SK-N-SH (cell line): ENCODE data around the gene PSMB8. TPM values are rescaled to one million over a fixed set of nuclear protein-coding genes. Genes with fewer than 3 reads are reported as not detected.

ENCODE experiments used
- CTCF ChIA-PET: fragments of 300-600, 350-600 bp; formaldehyde crosslinking; extraction: SDS; loops from one replicate; lab custom pipeline; 2021; lab: Yijun Ruan, JAX
- POLR2A ChIA-PET: fragments of 350-600 bp; sonication (Branson Sonifier 250); formaldehyde crosslinking; extraction: SDS; loops from one replicate; lab custom pipeline; 2020; ENCODE audit warnings: antibody characterized with exemption, inconsistent platforms; lab: Yijun Ruan, JAX
- DNase-seq: peaks from one replicate; pipeline ENCODE4 v3.0.0; 2012
- H2AFZ ChIP-seq: fragments of 200-600 bp; sonication (generic); 2 replicates; pipeline ENCODE4 v1.8.1; 2016; ENCODE audit warnings: antibody characterized with exemption, mild to moderate bottlenecking, low read depth
- H3F3A ChIP-seq: fragments of 200-600 bp; sonication (generic); replicated peaks from 2 replicates; pipeline ENCODE3; 2016; ENCODE audit warnings: antibody characterized with exemption, mild to moderate bottlenecking; ENCODE audit not compliant: insufficient read depth
- H3K27ac ChIP-seq, 2 experiments: fragments of 200-500 bp in 1 of 2; fragments of 200-600 bp in 1 of 2; sonication (Bioruptor generic) in 1 of 2; sonication (generic), shearing (Covaris generic) in 1 of 2; 2 replicates each; pipeline versions ENCODE4 v1.5.1 to v1.6.1; 2014 to 2016; ENCODE audit warnings: low read depth in 2 of 2, inconsistent platforms in 1 of 2, low read length in 1 of 2, mild to moderate bottlenecking in 1 of 2, mixed read lengths in 1 of 2
- H3K27me3 ChIP-seq: fragments of 200-600 bp; sonication (generic), shearing (Covaris generic); 2 replicates; pipeline ENCODE4 v1.6.1; 2016; ENCODE audit warnings: mixed run types; ENCODE audit not compliant: insufficient read depth
- H3K36me3 ChIP-seq, 2 experiments: fragments of 200-500 bp in 1 of 2; fragments of 200-600 bp in 1 of 2; sonication (Bioruptor generic) in 1 of 2; sonication (generic) in 1 of 2; replicated peaks in 1 of 2; 2 replicates each; pipeline versions ENCODE3 to v1.5.1; 2014 to 2016; ENCODE audit warnings: low read length in 1 of 2, mild to moderate bottlenecking in 1 of 2; ENCODE audit not compliant: insufficient read depth in 2 of 2, control insufficient read depth in 1 of 2
- H3K4me1 ChIP-seq, 2 experiments: fragments of 200-500 bp in 1 of 2; fragments of 200-600 bp in 1 of 2; sonication (Bioruptor generic) in 1 of 2; sonication (generic), shearing (Covaris generic) in 1 of 2; 2 replicates each; pipeline versions ENCODE4 v1.5.1 to v1.6.1; 2014 to 2016; ENCODE audit warnings: low read depth in 1 of 2, low read length in 1 of 2, mixed run types in 1 of 2; ENCODE audit not compliant: insufficient read depth in 2 of 2, control insufficient read depth in 1 of 2
- H3K4me2 ChIP-seq: fragments of 200-600 bp; sonication (generic), shearing (Covaris generic); 2 replicates; pipeline ENCODE4 v1.6.1; 2017; ENCODE audit warnings: mixed run types
- H3K4me3 ChIP-seq, 2 experiments: fragments of 200-500 bp in 1 of 2; fragments of 200-600 bp in 1 of 2; sonication (Bioruptor generic) in 1 of 2; sonication (generic), shearing (Covaris generic) in 1 of 2; 2 replicates each; pipeline versions ENCODE4 v1.5.1 to v1.8.1; 2014 to 2016; ENCODE audit warnings: low read depth in 2 of 2, inconsistent platforms in 1 of 2, low read length in 1 of 2, mild to moderate bottlenecking in 1 of 2, mixed read lengths in 1 of 2, moderate library complexity in 1 of 2
- H3K79me2 ChIP-seq: fragments of 200-600 bp; sonication (generic); 2 replicates; pipeline ENCODE4 v1.8.1; 2017; ENCODE audit warnings: mild to moderate bottlenecking; ENCODE audit not compliant: insufficient read depth
- H3K9ac ChIP-seq: fragments of 200-600 bp; sonication (generic); 2 replicates; pipeline ENCODE4 v1.6.1; 2017; ENCODE audit warnings: mixed run types
- H3K9me2 ChIP-seq: fragments of 200-600 bp; sonication (generic); 2 replicates; pipeline ENCODE4 v1.6.1; 2017; ENCODE audit warnings: mixed run types
- H3K9me3 ChIP-seq: fragments of 200-600 bp; sonication (generic); 2 replicates; pipeline ENCODE4 v1.6.1; 2017; ENCODE audit warnings: mixed run types, mild to moderate bottlenecking, moderate library complexity
- H4K20me1 ChIP-seq: fragments of 200-600 bp; sonication (generic); 2 replicates; pipeline ENCODE4 v1.6.1; 2017; ENCODE audit warnings: mild to moderate bottlenecking, mixed run types; ENCODE audit not compliant: insufficient read depth
- EP300 ChIP-seq, 2 experiments: IDR thresholded peaks; 2 replicates each; pipeline versions ENCODE4 v1.4.0 to v1.6.1; 2012; ENCODE audit warnings: borderline replicate concordance in 1 of 2, low read depth in 1 of 2, low read length in 1 of 2
- EZH2phosphoT487 ChIP-seq: fragments of 200-600 bp; sonication (generic); IDR thresholded peaks from 2 replicates; pipeline ENCODE4 v1.6.1; 2017; ENCODE audit warnings: low read depth, mixed run types, mild to moderate bottlenecking, antibody characterized with exemption, moderate library complexity, borderline replicate concordance
- FOSL2 ChIP-seq: IDR thresholded peaks from 2 replicates; pipeline ENCODE4 v1.4.0; 2012; ENCODE audit warnings: low read depth, mild to moderate bottlenecking, moderate library complexity, borderline replicate concordance
- GABPA ChIP-seq: IDR thresholded peaks from 2 replicates; pipeline ENCODE4 v1.4.0; 2012; ENCODE audit warnings: low read depth, mild to moderate bottlenecking
- GATA2 ChIP-seq: sonication (generic); formaldehyde crosslinking; IDR thresholded peaks from 2 replicates; pipeline ENCODE4 v1.5.0; 2020; ENCODE audit warnings: mild to moderate bottlenecking, missing genetic modification reagents
- JUND ChIP-seq: IDR thresholded peaks from 2 replicates; pipeline ENCODE4 v1.4.0; 2012
- MXI1 ChIP-seq: IDR thresholded peaks from 2 replicates; pipeline ENCODE4 v1.6.1; 2012; ENCODE audit warnings: mild to moderate bottlenecking, low read depth, low read length, improper control_type of control experiment
- NFIC ChIP-seq: IDR thresholded peaks from 2 replicates; pipeline ENCODE4 v1.4.0; 2012; ENCODE audit warnings: borderline replicate concordance
- RCOR1 ChIP-seq: fragments of 150-350 bp; IDR thresholded peaks from 2 replicates; pipeline ENCODE4 v1.6.1; 2017; ENCODE audit warnings: antibody characterized with exemption, low read length
- RFX5 ChIP-seq: IDR thresholded peaks from 2 replicates; pipeline ENCODE4 v1.6.1; 2012; ENCODE audit warnings: mild to moderate bottlenecking, improper control_type of control experiment, low read length
- RXRA ChIP-seq: IDR thresholded peaks from 2 replicates; pipeline ENCODE4 v1.4.0; 2012; ENCODE audit warnings: low read depth, mild to moderate bottlenecking, borderline replicate concordance
- SIN3A ChIP-seq: IDR thresholded peaks from 2 replicates; pipeline ENCODE4 v1.6.1; 2012; ENCODE audit warnings: low read depth, mild to moderate bottlenecking, low read length, moderate library complexity, borderline replicate concordance
- SMC3 ChIP-seq: IDR thresholded peaks from 2 replicates; pipeline ENCODE4 v1.6.1; 2012; ENCODE audit warnings: low read depth, low read length, improper control_type of control experiment
- TEAD4 ChIP-seq: IDR thresholded peaks from 2 replicates; pipeline ENCODE4 v1.4.0; 2012; ENCODE audit warnings: mild to moderate bottlenecking, borderline replicate concordance; ENCODE audit not compliant: insufficient read depth
- WGBS: methylation state at CpG from one replicate; pipeline ENCODE4 v1.1.6; 2017; ENCODE audit warnings: low lambda C conversion rate; 5-methylcytosine and 5-hydroxymethylcytosine counted together
- polyA plus RNA-seq, 3 experiments: library from polyadenylated mRNA; depleted of rRNA; stranded (reverse); fragments of >200 nt; gene quantifications; 2 replicates each; pipeline ENCODE4 v1.2.3, GENCODE V29; 2012
- TF ChIP-seq, protein P1 (sequence below): fragments of 150-350 bp; IDR thresholded peaks from 2 replicates; pipeline ENCODE4 v1.6.1; 2017; ENCODE audit warnings: antibody characterized with exemption, low read length, low read depth, borderline replicate concordance
- TF ChIP-seq, protein P2 (sequence below): fragments of 150-350 bp; IDR thresholded peaks from 2 replicates; pipeline ENCODE4 v1.6.1; 2016; ENCODE audit warnings: mild to moderate bottlenecking, low read depth, low read length
- TF ChIP-seq, protein P3 (sequence below): IDR thresholded peaks from 2 replicates; pipeline ENCODE4 v1.6.1; 2012; ENCODE audit warnings: mild to moderate bottlenecking, low read depth, low read length, moderate library complexity

The PSMB8 gene
- polyA plus RNA-seq, 1 of the 3 experiments (the other 2 are of a cell fraction) = 52.8 TPM

DNA sequence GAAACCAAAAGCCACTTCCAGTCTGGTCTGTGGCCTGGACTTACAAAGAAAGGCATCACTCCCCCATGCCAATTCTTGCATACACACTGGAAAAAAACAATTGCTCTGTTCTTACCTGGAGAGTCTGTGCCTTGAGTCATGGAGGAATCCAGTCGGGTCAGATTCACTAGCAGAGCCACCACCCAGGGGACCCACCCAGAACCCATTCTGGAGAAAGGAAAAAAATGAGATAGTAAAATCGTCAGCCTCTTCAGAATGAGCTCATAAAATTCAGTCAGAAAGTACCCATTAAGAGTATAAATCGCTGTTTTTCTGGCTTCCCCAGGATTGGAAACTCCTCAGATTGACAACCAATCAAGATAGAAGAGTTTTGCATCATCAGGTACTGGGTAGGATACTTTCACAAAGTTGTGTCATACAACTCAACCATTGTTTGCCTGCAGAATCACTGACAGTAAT, 27.1 kb downstream of the PSMB8 start, which contains the start of gene HLA-DOB:
TSS of gene HLA-DOB (minus strand) at position 257 of the 459 bp plus-strand sequence. CDS start at position 206, 51 bp downstream.
- H3K9ac ChIP-seq = no peak within 1 kb of the TSS
- DNase-seq = no peak
- H3K36me3 ChIP-seq = no peaks in the 10 kb centered on the region
- TF ChIP-seq GABPA (no peak), MXI1 (no peak), RFX5 (peak; percentile 97)
- H3K9me3 ChIP-seq = no peaks in the 10 kb centered on the region
- H3K9me2 ChIP-seq = no peaks in the 10 kb centered on the region
- ChIA-PET CTCF (no interaction called here), POLR2A (no interaction called here)
- H3K79me2 ChIP-seq = no peaks in the 10 kb centered on the region
- H3F3A ChIP-seq = no peaks in the 10 kb centered on the region
- 5% methylated on average over 3 of the region's 3 CpGs for WGBS
- H3K27me3 ChIP-seq = peaks cover 40% of the 10 kb centered on the region
- H3K4me3 ChIP-seq = no peak within 1 kb of the TSS
- H2AFZ ChIP-seq = no peak within 1 kb of the TSS
- H3K27ac ChIP-seq = no peak within 1 kb of the TSS
- no peak within 1 kb of the TSS for H3K4me2 ChIP-seq
- no peaks in the 10 kb centered on the region for H3K4me1 ChIP-seq
- H4K20me1 ChIP-seq = no peaks in the 10 kb centered on the region

DNA sequence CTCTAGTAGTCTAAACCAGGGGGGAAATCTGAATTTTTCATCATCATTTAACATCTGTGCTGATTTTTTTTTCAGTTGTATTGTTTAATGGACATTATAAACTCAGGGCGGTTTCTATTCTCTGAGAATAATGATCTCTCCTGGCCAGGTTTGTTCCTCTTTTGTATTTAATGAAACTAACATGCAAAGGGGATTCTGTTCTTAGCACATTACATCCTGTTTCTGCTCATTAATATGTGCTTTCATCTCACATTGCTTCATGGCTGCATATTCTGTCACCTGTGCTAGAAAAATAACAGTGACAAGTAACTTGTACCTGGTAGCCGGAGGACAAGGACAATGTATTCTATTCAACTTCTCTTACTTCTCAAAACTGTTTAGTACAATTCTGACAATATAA, 27.9 kb downstream of the PSMB8 start:
- H3F3A ChIP-seq = no peaks in the 10 kb centered on the region
- H3K27me3 ChIP-seq = peaks cover 40% of the 10 kb centered on the region
- H3K4me2 ChIP-seq = no peak overlapping the region
- CTCF ChIA-PET = interaction anchor here (1.0 kb wide), 1 partner anchor 23 kb away, joined by 3 read pairs; the partner anchor contains the start of gene TAP2
- no peak overlapping the region for H3K4me3 ChIP-seq
- H3K4me1 ChIP-seq = no peaks in the 10 kb centered on the region
- H3K9me3 ChIP-seq = no peaks in the 10 kb centered on the region
- no peak overlapping the region for H3K27ac ChIP-seq
- no peaks in the 10 kb centered on the region for H3K9me2 ChIP-seq
- WGBS = 41% methylated on average over 2 of the region's 2 CpGs
- H4K20me1 ChIP-seq = no peaks in the 10 kb centered on the region
- TF ChIP-seq SIN3A = no peak
- TF ChIP-seq RXRA = no peak
- no peak for TF ChIP-seq SMC3
- TF ChIP-seq, protein P1, sequence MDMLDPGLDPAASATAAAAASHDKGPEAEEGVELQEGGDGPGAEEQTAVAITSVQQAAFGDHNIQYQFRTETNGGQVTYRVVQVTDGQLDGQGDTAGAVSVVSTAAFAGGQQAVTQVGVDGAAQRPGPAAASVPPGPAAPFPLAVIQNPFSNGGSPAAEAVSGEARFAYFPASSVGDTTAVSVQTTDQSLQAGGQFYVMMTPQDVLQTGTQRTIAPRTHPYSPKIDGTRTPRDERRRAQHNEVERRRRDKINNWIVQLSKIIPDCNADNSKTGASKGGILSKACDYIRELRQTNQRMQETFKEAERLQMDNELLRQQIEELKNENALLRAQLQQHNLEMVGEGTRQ = no peak
- TF ChIP-seq EZH2phosphoT487 = no peak
- TF ChIP-seq RCOR1 = no peak
- no peak for TF ChIP-seq TEAD4
- TF ChIP-seq NFIC = no peak
- H3K79me2 ChIP-seq = no peaks in the 10 kb centered on the region
- H3K36me3 ChIP-seq = no peaks in the 10 kb centered on the region
- no peak for DNase-seq
- POLR2A ChIA-PET = no interaction called here
- no peak overlapping the region for H3K9ac ChIP-seq
- H2AFZ ChIP-seq = no peak overlapping the region

DNA sequence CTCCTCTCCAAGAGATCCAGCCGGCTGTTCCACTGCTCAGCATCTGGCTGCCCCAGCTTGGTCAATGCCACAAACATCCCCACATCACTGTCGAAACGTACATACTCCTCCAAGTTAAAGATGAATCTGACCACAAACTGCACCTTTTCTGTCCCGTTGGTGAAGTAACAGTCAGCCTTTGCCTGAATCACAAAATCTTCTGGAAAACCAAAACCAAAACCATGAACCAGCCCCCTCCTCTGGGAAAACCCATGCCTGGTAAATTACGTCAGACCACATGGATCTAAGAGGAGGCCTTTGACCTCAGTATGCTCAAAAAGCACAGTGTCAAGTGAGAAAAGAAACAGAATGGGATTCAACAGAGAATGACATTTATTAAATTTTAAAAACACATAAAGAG, 28.7 kb downstream of the PSMB8 start:
- Histone ChIP-seq H2AFZ (no peak overlapping the region), H3K4me1 (no peaks in the 10 kb centered on the region), H3K27ac (no peak overlapping the region), H3F3A (no peaks in the 10 kb centered on the region), H3K79me2 (no peaks in the 10 kb centered on the region), H3K36me3 (no peaks in the 10 kb centered on the region), H4K20me1 (no peaks in the 10 kb centered on the region), H3K9me2 (no peaks in the 10 kb centered on the region), H3K9me3 (no peaks in the 10 kb centered on the region), H3K4me2 (no peak overlapping the region), H3K4me3 (no peak overlapping the region), H3K9ac (no peak overlapping the region), H3K27me3 (peaks cover 40% of the 10 kb centered on the region)
- CTCF ChIA-PET = interaction anchor here (0.7 to 1.0 kb wide), 2 partner anchors 16 to 23 kb away, joined by 3 read pairs; partner anchors contain the start of gene TAP2
- DNase-seq = no peak
- POLR2A ChIA-PET = no interaction called here
- WGBS = 23% methylated on average over 5 of the region's 5 CpGs
- no peak for TF ChIP-seq GATA2
- TF ChIP-seq, protein P2, sequence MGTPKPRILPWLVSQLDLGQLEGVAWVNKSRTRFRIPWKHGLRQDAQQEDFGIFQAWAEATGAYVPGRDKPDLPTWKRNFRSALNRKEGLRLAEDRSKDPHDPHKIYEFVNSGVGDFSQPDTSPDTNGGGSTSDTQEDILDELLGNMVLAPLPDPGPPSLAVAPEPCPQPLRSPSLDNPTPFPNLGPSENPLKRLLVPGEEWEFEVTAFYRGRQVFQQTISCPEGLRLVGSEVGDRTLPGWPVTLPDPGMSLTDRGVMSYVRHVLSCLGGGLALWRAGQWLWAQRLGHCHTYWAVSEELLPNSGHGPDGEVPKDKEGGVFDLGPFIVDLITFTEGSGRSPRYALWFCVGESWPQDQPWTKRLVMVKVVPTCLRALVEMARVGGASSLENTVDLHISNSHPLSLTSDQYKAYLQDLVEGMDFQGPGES = no peak
- TF ChIP-seq EP300 (IDR thresholded peaks at IDR 0.05; ENCODE audit: borderline replicate concordance in 1 of 2, low read depth in 1 of 2, low read length in 1 of 2) = no peak
- no peak for TF ChIP-seq EZH2phosphoT487
- TF ChIP-seq GABPA = no peak
- no peak for TF ChIP-seq JUND
- no peak for TF ChIP-seq FOSL2
- TF ChIP-seq, protein P3, sequence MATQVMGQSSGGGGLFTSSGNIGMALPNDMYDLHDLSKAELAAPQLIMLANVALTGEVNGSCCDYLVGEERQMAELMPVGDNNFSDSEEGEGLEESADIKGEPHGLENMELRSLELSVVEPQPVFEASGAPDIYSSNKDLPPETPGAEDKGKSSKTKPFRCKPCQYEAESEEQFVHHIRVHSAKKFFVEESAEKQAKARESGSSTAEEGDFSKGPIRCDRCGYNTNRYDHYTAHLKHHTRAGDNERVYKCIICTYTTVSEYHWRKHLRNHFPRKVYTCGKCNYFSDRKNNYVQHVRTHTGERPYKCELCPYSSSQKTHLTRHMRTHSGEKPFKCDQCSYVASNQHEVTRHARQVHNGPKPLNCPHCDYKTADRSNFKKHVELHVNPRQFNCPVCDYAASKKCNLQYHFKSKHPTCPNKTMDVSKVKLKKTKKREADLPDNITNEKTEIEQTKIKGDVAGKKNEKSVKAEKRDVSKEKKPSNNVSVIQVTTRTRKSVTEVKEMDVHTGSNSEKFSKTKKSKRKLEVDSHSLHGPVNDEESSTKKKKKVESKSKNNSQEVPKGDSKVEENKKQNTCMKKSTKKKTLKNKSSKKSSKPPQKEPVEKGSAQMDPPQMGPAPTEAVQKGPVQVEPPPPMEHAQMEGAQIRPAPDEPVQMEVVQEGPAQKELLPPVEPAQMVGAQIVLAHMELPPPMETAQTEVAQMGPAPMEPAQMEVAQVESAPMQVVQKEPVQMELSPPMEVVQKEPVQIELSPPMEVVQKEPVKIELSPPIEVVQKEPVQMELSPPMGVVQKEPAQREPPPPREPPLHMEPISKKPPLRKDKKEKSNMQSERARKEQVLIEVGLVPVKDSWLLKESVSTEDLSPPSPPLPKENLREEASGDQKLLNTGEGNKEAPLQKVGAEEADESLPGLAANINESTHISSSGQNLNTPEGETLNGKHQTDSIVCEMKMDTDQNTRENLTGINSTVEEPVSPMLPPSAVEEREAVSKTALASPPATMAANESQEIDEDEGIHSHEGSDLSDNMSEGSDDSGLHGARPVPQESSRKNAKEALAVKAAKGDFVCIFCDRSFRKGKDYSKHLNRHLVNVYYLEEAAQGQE = no peak
